GM18520 (cell line): ENCODE results near the gene RYR1.
"Not testable (repeated sequence)": the region's sequence is repeated elsewhere in the genome, so short reads cannot be mapped to it uniquely, and the experiment has no call there.

Source experiments
- ATAC-seq: cut with Tn5 transposase; IDR thresholded peaks from one replicate; pipeline ENCODE4 v1.9.1; 2021; ENCODE audit not compliant: unreplicated experiment

RYR1 gene

DNA sequence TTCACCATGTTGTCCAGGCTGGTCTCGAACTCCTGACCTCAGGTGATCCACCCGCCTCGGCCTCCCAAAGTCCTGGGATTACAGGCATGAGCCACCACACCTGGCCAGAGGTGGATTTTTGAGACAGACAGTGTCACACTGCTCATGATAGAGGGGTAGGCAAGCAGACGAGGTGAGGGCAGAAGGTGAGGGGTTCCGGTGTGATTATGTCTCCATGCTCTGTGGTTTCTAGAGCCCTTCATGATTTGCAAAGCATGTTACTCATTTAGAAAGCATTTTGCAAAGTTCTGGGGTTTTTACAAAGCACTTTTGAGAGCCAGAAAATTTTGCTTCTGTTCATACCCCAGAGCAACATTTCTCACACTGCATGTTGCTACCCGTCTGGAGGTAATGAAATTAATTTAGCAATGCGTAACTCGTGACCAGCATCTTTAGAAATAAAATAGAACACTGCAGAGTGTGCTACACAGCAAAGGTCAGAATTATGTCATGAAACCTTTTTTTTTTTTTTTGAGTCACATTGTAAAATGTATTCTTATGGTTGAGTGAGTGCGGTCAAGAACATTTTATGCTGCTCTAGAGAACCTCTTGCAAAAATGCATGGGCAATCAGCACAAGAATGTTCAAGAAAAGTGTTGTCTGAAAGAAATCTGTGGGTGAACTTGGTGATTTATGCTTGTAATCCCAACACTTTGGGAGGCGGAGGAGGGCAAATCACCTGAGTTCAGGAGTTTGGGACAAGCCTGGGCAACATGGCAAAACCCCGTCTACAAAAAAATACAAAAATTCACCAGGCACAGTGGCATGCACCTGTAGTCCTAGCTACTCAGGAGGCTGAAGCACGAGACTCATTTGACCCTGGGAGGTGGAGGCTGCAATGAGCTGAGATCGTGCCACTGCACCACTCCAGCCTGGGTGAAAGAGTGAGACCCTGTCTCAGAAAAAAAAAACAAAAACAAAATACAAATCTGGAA lies 126.2 kb downstream of the RYR1 start:
- peak; percentile 61 for ATAC-seq

DNA sequence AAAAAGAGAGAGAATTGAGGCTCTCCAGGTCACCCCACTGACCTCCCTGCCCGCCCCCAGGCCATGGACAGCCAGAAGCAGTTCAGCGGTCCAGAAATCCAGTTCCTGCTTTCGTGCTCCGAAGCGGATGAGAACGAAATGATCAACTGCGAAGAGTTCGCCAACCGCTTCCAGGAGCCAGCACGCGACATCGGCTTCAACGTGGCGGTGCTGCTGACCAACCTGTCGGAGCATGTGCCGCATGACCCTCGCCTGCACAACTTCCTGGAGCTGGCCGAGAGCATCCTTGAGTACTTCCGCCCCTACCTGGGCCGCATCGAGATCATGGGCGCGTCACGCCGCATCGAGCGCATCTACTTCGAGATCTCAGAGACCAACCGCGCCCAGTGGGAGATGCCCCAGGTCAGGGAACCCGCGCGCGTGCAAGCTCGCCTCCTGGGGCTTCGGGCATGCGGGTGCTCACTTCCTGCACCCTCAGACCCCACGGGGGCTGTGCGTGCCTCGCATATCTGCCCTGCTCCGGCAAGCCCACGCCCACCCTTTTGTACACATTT lies 127.6 kb downstream of the RYR1 start:
- no peak for ATAC-seq

GRCh38 chr19:38561658-38562057 lies 128.2 kb downstream of the RYR1 start:
- ATAC-seq: no peak

GRCh38 chr19:38562096-38562495 lies 128.6 kb downstream of the RYR1 start:
- ATAC-seq: no peak

DNA sequence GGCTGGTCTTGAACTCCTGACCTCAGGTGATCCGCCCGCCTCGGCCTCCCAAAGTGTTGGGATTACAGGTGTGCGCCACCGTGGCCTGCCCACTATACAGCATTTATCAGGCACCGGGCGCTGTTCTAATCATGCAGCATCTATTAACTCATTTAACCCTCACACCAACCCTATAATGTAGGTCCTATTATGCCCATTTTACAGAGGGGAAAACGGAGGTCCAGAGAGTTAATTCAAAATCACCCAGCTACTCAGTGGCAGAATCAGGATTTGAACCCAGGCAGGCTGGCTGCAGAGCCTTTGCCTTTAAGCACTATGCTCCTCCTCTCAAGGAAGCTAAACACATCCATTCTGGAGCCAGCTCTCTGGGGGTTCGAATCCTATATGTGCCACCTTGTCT lies 130.0 kb downstream of the RYR1 start:
- ATAC-seq: no peak

DNA sequence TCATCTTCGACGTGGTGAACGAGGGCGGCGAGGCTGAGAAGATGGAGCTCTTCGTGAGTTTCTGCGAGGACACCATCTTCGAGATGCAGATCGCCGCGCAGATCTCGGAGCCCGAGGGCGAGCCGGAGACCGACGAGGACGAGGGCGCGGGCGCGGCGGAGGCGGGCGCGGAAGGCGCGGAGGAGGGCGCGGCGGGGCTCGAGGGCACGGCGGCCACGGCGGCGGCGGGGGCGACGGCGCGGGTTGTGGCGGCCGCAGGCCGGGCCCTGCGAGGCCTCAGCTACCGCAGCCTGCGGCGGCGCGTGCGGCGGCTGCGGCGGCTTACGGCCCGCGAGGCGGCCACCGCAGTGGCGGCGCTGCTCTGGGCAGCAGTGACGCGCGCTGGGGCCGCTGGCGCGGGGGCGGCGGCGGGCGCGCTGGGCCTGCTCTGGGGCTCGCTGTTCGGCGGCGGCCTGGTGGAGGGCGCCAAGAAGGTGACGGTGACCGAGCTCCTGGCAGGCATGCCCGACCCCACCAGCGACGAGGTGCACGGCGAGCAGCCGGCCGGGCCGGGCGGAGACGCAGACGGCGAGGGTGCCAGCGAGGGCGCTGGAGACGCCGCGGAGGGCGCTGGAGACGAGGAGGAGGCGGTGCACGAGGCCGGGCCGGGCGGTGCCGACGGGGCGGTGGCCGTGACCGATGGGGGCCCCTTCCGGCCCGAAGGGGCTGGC lies 131.6 kb downstream of the RYR1 start:
- no peak for ATAC-seq

- ATAC-seq: no peak
These were observed 132.2 kb downstream of the RYR1 start for GRCh38 chr19:38565691-38566105.

- no peak for ATAC-seq
These were observed 136.0 kb downstream of the RYR1 start for GRCh38 chr19:38569368-38569983.

DNA sequence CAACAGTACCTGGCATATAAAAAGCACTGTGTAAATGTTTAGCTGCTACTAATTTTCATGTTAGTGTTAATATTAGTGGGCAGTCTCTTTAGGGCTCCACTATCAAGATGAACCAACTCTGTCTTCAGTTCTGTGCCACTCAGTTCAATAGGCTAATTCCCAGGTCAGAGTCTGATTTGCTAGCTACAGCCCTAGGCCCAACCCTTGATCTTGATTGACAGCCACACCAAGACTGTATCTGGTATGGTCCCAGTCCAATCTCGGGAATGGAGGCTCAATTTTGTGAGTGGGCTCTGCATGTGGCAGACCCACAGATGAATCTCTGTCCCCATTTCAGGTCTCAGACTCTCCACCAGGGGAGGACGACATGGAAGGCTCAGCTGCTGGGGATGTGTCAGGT lies 138.2 kb downstream of the RYR1 start:
- no peak for ATAC-seq

GRCh38 chr19:38577826-38578225 lies 144.3 kb downstream of the RYR1 start:
- no peak for ATAC-seq

DNA sequence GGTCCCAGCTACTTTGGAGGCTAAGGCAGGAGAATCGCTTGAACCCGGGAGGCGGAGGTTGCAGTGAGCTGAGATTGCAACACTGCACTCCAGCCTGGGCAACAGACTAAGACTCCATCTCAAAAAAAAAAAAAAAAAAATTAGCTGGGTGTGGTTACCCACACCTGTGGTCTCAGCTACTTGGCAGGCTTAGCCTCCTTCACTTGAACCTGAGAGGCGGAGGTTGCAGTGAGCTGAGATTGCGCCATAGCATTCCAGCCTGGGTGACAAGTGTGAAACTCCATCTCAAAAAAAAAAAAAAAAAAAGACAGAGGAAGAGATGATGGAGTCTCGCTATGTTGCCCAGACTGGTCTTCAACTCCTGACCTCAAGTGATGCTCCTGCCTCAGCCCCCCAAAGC lies 145.8 kb downstream of the RYR1 start:
- ATAC-seq: not testable (repeated sequence)

DNA sequence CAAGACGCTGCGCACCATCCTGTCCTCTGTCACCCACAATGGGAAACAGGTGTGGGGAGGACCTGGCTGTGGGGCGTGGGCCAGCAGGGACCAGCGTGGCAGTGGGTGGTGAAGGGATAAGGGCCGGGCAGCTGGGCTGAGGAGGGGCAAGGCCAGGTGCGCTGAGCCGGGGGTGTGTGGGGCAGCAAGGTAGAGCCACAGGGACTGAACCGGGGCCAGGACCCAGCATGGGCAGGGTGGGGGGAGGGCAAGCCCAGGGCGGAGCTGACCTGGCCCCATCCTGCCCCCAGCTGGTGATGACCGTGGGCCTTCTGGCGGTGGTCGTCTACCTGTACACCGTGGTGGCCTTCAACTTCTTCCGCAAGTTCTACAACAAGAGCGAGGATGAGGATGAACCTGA lies 146.6 kb downstream of the RYR1 start:
- ATAC-seq: no peak

- no peak for ATAC-seq
These were observed 149.9 kb downstream of the RYR1 start for GRCh38 chr19:38583219-38583984.

- no peak for ATAC-seq
These were observed 150.5 kb downstream of the RYR1 start for GRCh38 chr19:38583985-38584305.

DNA sequence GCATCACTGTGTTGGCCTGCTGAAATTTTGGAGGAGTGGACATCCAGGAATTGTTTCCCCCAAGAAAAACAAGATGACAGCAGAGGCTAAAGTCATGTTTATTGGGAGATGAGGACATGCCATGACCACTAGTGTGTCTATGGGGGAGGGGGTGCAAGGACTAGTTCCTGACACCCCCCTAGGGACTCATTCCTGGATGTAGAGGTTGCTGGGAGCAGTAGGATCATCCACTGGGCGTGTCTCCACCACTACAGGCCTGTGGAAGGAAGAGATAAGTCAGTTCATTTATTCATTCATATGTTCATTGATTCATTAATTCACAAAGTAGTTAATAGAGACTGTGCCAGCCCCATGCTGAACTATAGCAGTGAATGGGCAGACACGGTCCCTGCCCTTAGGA lies 154.1 kb downstream of the RYR1 start:
- ATAC-seq: no peak

DNA sequence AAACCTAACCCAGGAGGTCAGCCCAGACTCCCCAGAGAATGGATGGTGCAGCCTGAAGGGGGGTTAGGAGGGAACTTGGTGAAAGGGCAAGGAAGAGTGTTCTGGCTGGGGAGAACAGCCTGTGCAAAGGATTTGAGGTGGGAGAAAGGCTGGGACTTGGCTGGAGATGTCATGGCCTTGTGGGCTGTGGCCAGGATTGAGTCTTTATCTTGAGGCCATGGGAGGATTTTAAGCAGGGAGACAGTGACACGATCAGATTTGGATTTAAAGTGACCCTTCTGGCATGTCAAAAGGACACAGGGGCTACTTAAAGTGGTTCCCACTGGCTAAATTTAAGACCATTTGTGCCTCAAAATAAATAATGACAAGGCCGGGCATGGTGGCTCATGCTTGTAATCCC lies 154.6 kb downstream of the RYR1 start:
- ATAC-seq: no peak

DNA sequence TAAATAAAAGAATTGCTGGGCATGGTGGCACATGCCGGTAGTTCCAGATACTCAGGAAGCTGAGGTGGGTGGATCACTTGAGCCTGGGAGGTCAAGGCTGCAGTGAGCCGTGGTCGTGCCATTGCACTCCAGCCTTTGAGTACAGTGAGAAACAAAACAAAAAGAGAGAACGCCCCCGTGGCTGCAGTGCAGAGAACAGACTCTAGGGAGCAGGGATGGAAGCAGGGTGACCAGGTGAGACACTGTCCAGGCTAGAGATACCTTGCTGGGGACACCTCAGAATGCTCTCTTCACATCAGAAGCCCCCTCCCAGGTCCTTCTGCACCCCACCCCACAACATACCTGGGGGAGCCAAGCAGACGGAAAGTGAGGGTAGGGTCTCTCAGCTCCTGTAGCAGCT lies 159.4 kb downstream of the RYR1 start:
- no peak for ATAC-seq

- ATAC-seq: no peak
These were observed 162.8 kb downstream of the RYR1 start for GRCh38 chr19:38596057-38596981.

DNA sequence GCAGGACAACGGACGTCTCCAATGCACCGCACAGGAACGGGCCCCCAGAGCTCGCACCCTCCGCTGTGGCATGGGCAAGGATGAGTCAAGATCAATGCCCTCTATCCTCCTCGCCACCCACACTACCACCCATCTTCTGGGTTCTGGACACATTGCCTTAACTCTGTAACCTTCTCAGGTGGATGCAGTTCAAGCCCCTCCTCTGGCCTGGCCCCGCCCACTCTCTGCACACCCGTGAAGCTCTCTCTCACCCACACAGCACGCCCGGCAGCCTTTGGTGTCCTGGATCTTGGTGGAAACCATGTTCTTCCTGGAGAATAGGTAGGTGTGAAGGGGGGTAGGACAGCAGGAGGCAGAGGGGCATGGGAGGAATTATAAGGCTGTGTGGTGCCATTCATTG lies 163.6 kb downstream of the RYR1 start:
- no peak for ATAC-seq

DNA sequence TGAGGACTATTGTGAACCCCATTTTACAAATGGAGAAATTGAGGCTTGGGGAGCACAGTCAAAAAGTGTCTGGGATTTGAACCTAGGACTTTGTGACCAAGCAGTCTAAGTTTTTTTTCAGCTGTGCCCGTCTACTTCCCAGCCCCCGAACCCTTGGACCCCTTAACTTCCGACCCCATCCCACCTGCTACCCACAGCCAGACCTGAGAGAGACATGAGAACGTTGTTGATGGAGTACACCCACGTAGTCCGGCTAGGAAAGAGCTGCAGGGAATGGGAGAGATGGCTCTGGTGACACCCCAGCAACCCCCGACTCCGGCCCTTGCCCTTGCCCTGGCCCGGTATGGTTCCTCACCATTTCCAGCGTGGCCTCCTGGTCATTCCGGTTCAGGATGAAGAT lies 166.2 kb downstream of the RYR1 start:
- no peak for ATAC-seq
